HG03565 (cell line): ENCODE measurements around the gene UFD1.

Experiments
- ATAC-seq: cut with Tn5 transposase; IDR thresholded peaks from one replicate; pipeline ENCODE4 v1.9.1; 2021; ENCODE audit warnings: mild to moderate bottlenecking, moderate library complexity; ENCODE audit not compliant: unreplicated experiment

The UFD1 gene

GRCh38 chr22:19516378-19517170, 37.6 kb upstream of the UFD1 start:
- no peak for ATAC-seq

- ATAC-seq = no peak
Observed at GRCh38 chr22:19515654-19516377, 36.8 kb upstream of the UFD1 start.

GRCh38 chr22:19514831-19515565, 36.0 kb upstream of the UFD1 start:
- ATAC-seq = no peak

- no peak for ATAC-seq
Observed at GRCh38 chr22:19513823-19514222, 34.8 kb upstream of the UFD1 start.

- ATAC-seq = no peak
Observed at GRCh38 chr22:19510919-19511341, 31.9 kb upstream of the UFD1 start.

GRCh38 chr22:19509923-19510322, 30.9 kb upstream of the UFD1 start:
- ATAC-seq = no peak

- ATAC-seq = no peak
Observed at GRCh38 chr22:19509191-19509590, 30.2 kb upstream of the UFD1 start.

- no peak for ATAC-seq
Observed at GRCh38 chr22:19508024-19508776, 29.2 kb upstream of the UFD1 start.

GRCh38 chr22:19507534-19507861, 28.5 kb upstream of the UFD1 start:
- no peak for ATAC-seq

GRCh38 chr22:19506212-19506611, 27.2 kb upstream of the UFD1 start:
- no peak for ATAC-seq

GRCh38 chr22:19505735-19506126, 26.7 kb upstream of the UFD1 start:
- ATAC-seq = no peak

GRCh38 chr22:19504900-19505734, 26.1 kb upstream of the UFD1 start:
- no peak for ATAC-seq

GRCh38 chr22:19503869-19504268, 24.9 kb upstream of the UFD1 start:
- no peak for ATAC-seq

GRCh38 chr22:19503367-19503766, 24.4 kb upstream of the UFD1 start:
- ATAC-seq = no peak

GRCh38 chr22:19501897-19502447, 23.0 kb upstream of the UFD1 start:
- no peak for ATAC-seq

- no peak for ATAC-seq
Observed at GRCh38 chr22:19499880-19500242, 20.9 kb upstream of the UFD1 start.

GRCh38 chr22:19499236-19499879, 20.4 kb upstream of the UFD1 start:
- no peak for ATAC-seq

GRCh38 chr22:19498866-19499190, 19.8 kb upstream of the UFD1 start:
- ATAC-seq = no peak

GRCh38 chr22:19498154-19498865, 19.3 kb upstream of the UFD1 start:
- ATAC-seq = no peak
